ENCODE measurements around the gene FMNL2. TPM values are rescaled to one million over a fixed set of nuclear protein-coding genes. Genes with fewer than 3 reads are reported as not detected.

Gene FMNL2
- total RNA-seq, 4 donors from 2014 or later: 37.7 to 60.9 (median 52.1) TPM

- no peaks in the 10 kb centered on the region for H3K9me3 ChIP-seq
- peaks cover 0 to 21% of the 10 kb centered on the region in 2 donors for H3K4me1 ChIP-seq
- intact Hi-C loops (cut with DNase I): no loop called here
- 84 to 87% methylated on average over 2 of the region's 2 CpGs for WGBS, 2 donors
- no peak for TF ChIP-seq CTCF (IDR thresholded peaks at IDR 0.05)
- TF ChIP-seq POLR2A (IDR thresholded peaks at IDR 0.05): no peak
- no peaks in the 10 kb centered on the region for H3K27me3 ChIP-seq
- DNase-seq: no peak
- H3K4me3 ChIP-seq (replicated peaks in 1 of 3): no peak overlapping the region
- H3K36me3 ChIP-seq: no peaks in the 10 kb centered on the region
- no peak overlapping the region for H3K27ac ChIP-seq
Measured at GRCh38 chr2:152419944-152420343, 85.0 kb downstream of the FMNL2 start.

- WGBS, 2 donors: 85 to 88% methylated on average over 3 of the region's 3 CpGs
- no peaks in the 10 kb centered on the region for H3K36me3 ChIP-seq
- H3K4me1 ChIP-seq: peaks cover 0 to 19% of the 10 kb centered on the region in 2 donors
- intact Hi-C loops (cut with DNase I): no loop called here
- TF ChIP-seq CTCF (IDR thresholded peaks at IDR 0.05) (no peak), POLR2A (IDR thresholded peaks at IDR 0.05) (no peak)
- H3K27ac ChIP-seq: no peak overlapping the region
- no peak overlapping the region for H3K4me3 ChIP-seq (replicated peaks in 1 of 3)
- DNase-seq: no peak
- H3K9me3 ChIP-seq: no peaks in the 10 kb centered on the region
- no peaks in the 10 kb centered on the region for H3K27me3 ChIP-seq
Measured at GRCh38 chr2:152420363-152420762, 85.4 kb downstream of the FMNL2 start.

GRCh38 chr2:152420936-152421335, 86.0 kb downstream of the FMNL2 start:
- Histone ChIP-seq H3K36me3 (no peaks in the 10 kb centered on the region), H3K4me1 (peaks cover 3 to 19% of the 10 kb centered on the region in 2 donors), H3K27me3 (no peaks in the 10 kb centered on the region), H3K9me3 (no peaks in the 10 kb centered on the region), H3K27ac (peak overlapping the region in 1 of 3 donors; percentile 48), H3K4me3 (replicated peaks in 1 of 3) (no peak overlapping the region)
- no peak for DNase-seq
- 96% methylated on average over 7 of the region's 7 CpGs for WGBS, 2 donors
- no peak for TF ChIP-seq POLR2A (IDR thresholded peaks at IDR 0.05)
- TF ChIP-seq CTCF (IDR thresholded peaks at IDR 0.05): no peak
- intact Hi-C loops (cut with DNase I): no loop called here

GRCh38 chr2:152421521-152422370, 86.8 kb downstream of the FMNL2 start:
- peak overlapping the region in 2 of 3 donors; percentile 9 to 48 for H3K27ac ChIP-seq
- 57 to 65% methylated on average over 8 of the region's 8 CpGs for WGBS, 2 donors
- H3K4me3 ChIP-seq (replicated peaks in 1 of 3): no peak overlapping the region
- H3K9me3 ChIP-seq: no peaks in the 10 kb centered on the region
- no peak for DNase-seq
- TF ChIP-seq POLR2A (IDR thresholded peaks at IDR 0.05) (no peak), CTCF (IDR thresholded peaks at IDR 0.05) (no peak)
- H3K27me3 ChIP-seq: no peaks in the 10 kb centered on the region
- intact Hi-C loops (cut with DNase I): no loop called here
- no peaks in the 10 kb centered on the region for H3K36me3 ChIP-seq
- peaks cover 8 to 22% of the 10 kb centered on the region in 2 donors for H3K4me1 ChIP-seq

- intact Hi-C loops (cut with DNase I): no loop called here
- Histone ChIP-seq H3K4me3 (replicated peaks in 1 of 3) (no peak overlapping the region), H3K27ac (no peak overlapping the region), H3K4me1 (peaks cover 16 to 37% of the 10 kb centered on the region in 2 donors), H3K27me3 (no peaks in the 10 kb centered on the region), H3K36me3 (no peaks in the 10 kb centered on the region), H3K9me3 (no peaks in the 10 kb centered on the region)
- TF ChIP-seq POLR2A (IDR thresholded peaks at IDR 0.05) (no peak), CTCF (IDR thresholded peaks at IDR 0.05) (no peak)
- DNase-seq: no peak
Measured at GRCh38 chr2:152423684-152424083, 88.7 kb downstream of the FMNL2 start.

Measured in thyroid gland (tissue), 4 donors.